SK-N-SH (cell line): ENCODE results near the gene PAX2. TPM values are rescaled to one million over a fixed set of nuclear protein-coding genes. Genes with fewer than 3 reads are reported as not detected.

Experiments
- CTCF ChIA-PET: fragments of 300-600, 350-600 bp; formaldehyde crosslinking; extraction: SDS; loops from one replicate; lab custom pipeline; 2021; lab: Yijun Ruan, JAX
- POLR2A ChIA-PET: fragments of 350-600 bp; sonication (Branson Sonifier 250); formaldehyde crosslinking; extraction: SDS; loops from one replicate; lab custom pipeline; 2020; ENCODE audit warnings: antibody characterized with exemption, inconsistent platforms; lab: Yijun Ruan, JAX
- DNase-seq: peaks from one replicate; pipeline ENCODE4 v3.0.0; 2012
- H2AFZ ChIP-seq: fragments of 200-600 bp; sonication (generic); 2 replicates; pipeline ENCODE4 v1.8.1; 2016; ENCODE audit warnings: antibody characterized with exemption, mild to moderate bottlenecking, low read depth
- H3F3A ChIP-seq: fragments of 200-600 bp; sonication (generic); replicated peaks from 2 replicates; pipeline ENCODE3; 2016; ENCODE audit warnings: antibody characterized with exemption, mild to moderate bottlenecking; ENCODE audit not compliant: insufficient read depth
- H3K27ac ChIP-seq, 2 experiments: fragments of 200-500 bp in 1 of 2; fragments of 200-600 bp in 1 of 2; sonication (Bioruptor generic) in 1 of 2; sonication (generic), shearing (Covaris generic) in 1 of 2; 2 replicates each; pipeline versions ENCODE4 v1.5.1 to v1.6.1; 2014 to 2016; ENCODE audit warnings: low read depth in 2 of 2, inconsistent platforms in 1 of 2, low read length in 1 of 2, mild to moderate bottlenecking in 1 of 2, mixed read lengths in 1 of 2
- H3K27me3 ChIP-seq: fragments of 200-600 bp; sonication (generic), shearing (Covaris generic); 2 replicates; pipeline ENCODE4 v1.6.1; 2016; ENCODE audit warnings: mixed run types; ENCODE audit not compliant: insufficient read depth
- H3K36me3 ChIP-seq, 2 experiments: fragments of 200-500 bp in 1 of 2; fragments of 200-600 bp in 1 of 2; sonication (Bioruptor generic) in 1 of 2; sonication (generic) in 1 of 2; replicated peaks in 1 of 2; 2 replicates each; pipeline versions ENCODE3 to v1.5.1; 2014 to 2016; ENCODE audit warnings: low read length in 1 of 2, mild to moderate bottlenecking in 1 of 2; ENCODE audit not compliant: insufficient read depth in 2 of 2, control insufficient read depth in 1 of 2
- H3K4me1 ChIP-seq, 2 experiments: fragments of 200-500 bp in 1 of 2; fragments of 200-600 bp in 1 of 2; sonication (Bioruptor generic) in 1 of 2; sonication (generic), shearing (Covaris generic) in 1 of 2; 2 replicates each; pipeline versions ENCODE4 v1.5.1 to v1.6.1; 2014 to 2016; ENCODE audit warnings: low read depth in 1 of 2, low read length in 1 of 2, mixed run types in 1 of 2; ENCODE audit not compliant: insufficient read depth in 2 of 2, control insufficient read depth in 1 of 2
- H3K4me2 ChIP-seq: fragments of 200-600 bp; sonication (generic), shearing (Covaris generic); 2 replicates; pipeline ENCODE4 v1.6.1; 2017; ENCODE audit warnings: mixed run types
- H3K4me3 ChIP-seq, 2 experiments: fragments of 200-500 bp in 1 of 2; fragments of 200-600 bp in 1 of 2; sonication (Bioruptor generic) in 1 of 2; sonication (generic), shearing (Covaris generic) in 1 of 2; 2 replicates each; pipeline versions ENCODE4 v1.5.1 to v1.8.1; 2014 to 2016; ENCODE audit warnings: low read depth in 2 of 2, inconsistent platforms in 1 of 2, low read length in 1 of 2, mild to moderate bottlenecking in 1 of 2, mixed read lengths in 1 of 2, moderate library complexity in 1 of 2
- H3K79me2 ChIP-seq: fragments of 200-600 bp; sonication (generic); 2 replicates; pipeline ENCODE4 v1.8.1; 2017; ENCODE audit warnings: mild to moderate bottlenecking; ENCODE audit not compliant: insufficient read depth
- H3K9ac ChIP-seq: fragments of 200-600 bp; sonication (generic); 2 replicates; pipeline ENCODE4 v1.6.1; 2017; ENCODE audit warnings: mixed run types
- H3K9me2 ChIP-seq: fragments of 200-600 bp; sonication (generic); 2 replicates; pipeline ENCODE4 v1.6.1; 2017; ENCODE audit warnings: mixed run types
- H3K9me3 ChIP-seq: fragments of 200-600 bp; sonication (generic); 2 replicates; pipeline ENCODE4 v1.6.1; 2017; ENCODE audit warnings: mixed run types, mild to moderate bottlenecking, moderate library complexity
- H4K20me1 ChIP-seq: fragments of 200-600 bp; sonication (generic); 2 replicates; pipeline ENCODE4 v1.6.1; 2017; ENCODE audit warnings: mild to moderate bottlenecking, mixed run types; ENCODE audit not compliant: insufficient read depth
- ELF1 ChIP-seq: IDR thresholded peaks from 2 replicates; pipeline ENCODE4 v1.4.0; 2012
- FOSL2 ChIP-seq: IDR thresholded peaks from 2 replicates; pipeline ENCODE4 v1.4.0; 2012; ENCODE audit warnings: low read depth, mild to moderate bottlenecking, moderate library complexity, borderline replicate concordance
- FOXJ3 ChIP-seq: sonication (generic); formaldehyde crosslinking; IDR thresholded peaks from 2 replicates; pipeline ENCODE4 v1.5.1; 2020; ENCODE audit warnings: mild to moderate bottlenecking, missing genetic modification reagents
- GABPA ChIP-seq: IDR thresholded peaks from 2 replicates; pipeline ENCODE4 v1.4.0; 2012; ENCODE audit warnings: low read depth, mild to moderate bottlenecking
- MAX ChIP-seq: IDR thresholded peaks from 2 replicates; pipeline ENCODE4 v1.4.0; 2012; ENCODE audit warnings: low read depth
- REST ChIP-seq: IDR thresholded peaks from 2 replicates; pipeline ENCODE4 v1.6.1; 2012; ENCODE audit warnings: mild to moderate bottlenecking, low read depth, low read length, moderate library complexity
- RFX5 ChIP-seq: IDR thresholded peaks from 2 replicates; pipeline ENCODE4 v1.6.1; 2012; ENCODE audit warnings: mild to moderate bottlenecking, improper control_type of control experiment, low read length
- SMC3 ChIP-seq: IDR thresholded peaks from 2 replicates; pipeline ENCODE4 v1.6.1; 2012; ENCODE audit warnings: low read depth, low read length, improper control_type of control experiment
- TCF12 ChIP-seq: IDR thresholded peaks from 2 replicates; pipeline ENCODE4 v1.4.0; 2012
- TEAD4 ChIP-seq: IDR thresholded peaks from 2 replicates; pipeline ENCODE4 v1.4.0; 2012; ENCODE audit warnings: mild to moderate bottlenecking, borderline replicate concordance; ENCODE audit not compliant: insufficient read depth
- YY1 ChIP-seq: IDR thresholded peaks from 2 replicates; pipeline ENCODE4 v1.4.0; 2012; ENCODE audit warnings: low read depth, mild to moderate bottlenecking
- WGBS: methylation state at CpG from one replicate; pipeline ENCODE4 v1.1.6; 2017; ENCODE audit warnings: low lambda C conversion rate; 5-methylcytosine and 5-hydroxymethylcytosine counted together
- polyA plus RNA-seq, 3 experiments: library from polyadenylated mRNA; depleted of rRNA; stranded (reverse); fragments of >200 nt; gene quantifications; 2 replicates each; pipeline ENCODE4 v1.2.3, GENCODE V29; 2012

PAX2 gene
- polyA plus RNA-seq, 1 of the 3 experiments (the other 2 are of a cell fraction) = not detected

- Histone ChIP-seq H3K27me3 (peaks cover 38% of the 10 kb centered on the region), H3F3A (no peaks in the 10 kb centered on the region)
- DNase-seq = no peak
- POLR2A ChIA-PET = no interaction called here
- TF ChIP-seq GABPA (no peak), FOXJ3 (CRISPR knock-in tag) (no peak), TCF12 (no peak), YY1 (no peak), MAX (no peak), ELF1 (no peak), FOSL2 (no peak), REST (no peak), TEAD4 (no peak), RFX5 (no peak), SMC3 (no peak)
- TF ChIP-seq, all 33 proteins: peak for 0
- Histone ChIP-seq H3K4me2 (no peak overlapping the region), H3K9ac (no peak overlapping the region), H3K79me2 (no peaks in the 10 kb centered on the region), H3K4me1 (peaks cover 0 to 49% of the 10 kb centered on the region in 2 experiments; a peak in 2 of 4 replicates), H4K20me1 (no peaks in the 10 kb centered on the region), H3K4me3 (peak overlapping the region in 1 of 2 experiments; percentile 29; a peak in 1 of 4 replicates), H2AFZ (no peak overlapping the region), H3K27ac (peak overlapping the region in 1 of 2 experiments; percentile 45; a peak in 2 of 4 replicates), H3K36me3 (no peaks in the 10 kb centered on the region), H3K9me2 (no peaks in the 10 kb centered on the region), H3K9me3 (no peaks in the 10 kb centered on the region)
- CTCF ChIA-PET = interaction anchor here (1.3 to 4.4 kb wide), 5 partner anchors 11 to 147 kb away, joined by 4 to 19 read pairs (median 6); no protein-coding TSS in a partner anchor
- WGBS = 41% methylated on average over 15 of the region's 26 CpGs
Measured at GRCh38 chr10:100709146-100710082, 36.0 kb upstream of the PAX2 start.
